Measurements from ENCODE around the gene ABCA1.
"Not testable (repeated sequence)": the region's sequence is repeated elsewhere in the genome, so short reads cannot be mapped to it uniquely, and the experiment has no call there.

The ABCA1 gene

GRCh38 chr9:104795857-104796256 is 132.1 kb downstream of the ABCA1 start:
- DNase-seq (ENCODE audit: low read depth in 2 of 2) = no peak

GRCh38 chr9:104795082-104795481 is 132.9 kb downstream of the ABCA1 start:
- DNase-seq (ENCODE audit: low read depth in 2 of 2) = no peak

GRCh38 chr9:104794070-104794469 is 133.9 kb downstream of the ABCA1 start:
- DNase-seq (ENCODE audit: low read depth in 2 of 2) = peak in 1 of 2 donors; percentile 10

GRCh38 chr9:104788251-104788650 is 139.7 kb downstream of the ABCA1 start:
- no peak for DNase-seq (ENCODE audit: low read depth in 2 of 2)

- DNase-seq (ENCODE audit: low read depth in 2 of 2) = no peak
Measured at GRCh38 chr9:104787306-104788015, 140.5 kb downstream of the ABCA1 start.

GRCh38 chr9:104786293-104786692 is 141.7 kb downstream of the ABCA1 start:
- DNase-seq (ENCODE audit: low read depth in 2 of 2) = no peak

GRCh38 chr9:104784098-104784497 is 143.9 kb downstream of the ABCA1 start:
- DNase-seq (ENCODE audit: low read depth in 2 of 2) = no peak

- DNase-seq (ENCODE audit: low read depth in 2 of 2) = no peak
Measured at GRCh38 chr9:104783588-104783987, 144.4 kb downstream of the ABCA1 start.

GRCh38 chr9:104780796-104781395 is 147.1 kb downstream of the ABCA1 start:
- DNase-seq (ENCODE audit: low read depth in 2 of 2) = no peak

GRCh38 chr9:104779946-104780535 is 147.9 kb downstream of the ABCA1 start:
- no peak for DNase-seq (ENCODE audit: low read depth in 2 of 2)

- no peak for DNase-seq (ENCODE audit: low read depth in 2 of 2)
Measured at GRCh38 chr9:104779334-104779733, 148.6 kb downstream of the ABCA1 start.

GRCh38 chr9:104778802-104779201 is 149.2 kb downstream of the ABCA1 start:
- no peak for DNase-seq (ENCODE audit: low read depth in 2 of 2)

GRCh38 chr9:104776797-104777196 is 151.2 kb downstream of the ABCA1 start:
- DNase-seq (ENCODE audit: low read depth in 2 of 2) = no peak

- no peak for DNase-seq (ENCODE audit: low read depth in 2 of 2)
Measured at GRCh38 chr9:104775976-104776375, 152.0 kb downstream of the ABCA1 start.

GRCh38 chr9:104775574-104775936 is 152.4 kb downstream of the ABCA1 start:
- DNase-seq (ENCODE audit: low read depth in 2 of 2) = no peak

- no peak for DNase-seq (ENCODE audit: low read depth in 2 of 2)
Measured at GRCh38 chr9:104774831-104775573, 153.0 kb downstream of the ABCA1 start.

GRCh38 chr9:104774132-104774531 is 153.8 kb downstream of the ABCA1 start:
- DNase-seq (ENCODE audit: low read depth in 2 of 2) = no peak

- DNase-seq (ENCODE audit: low read depth in 2 of 2) = no peak
Measured at GRCh38 chr9:104772714-104773510, 155.0 kb downstream of the ABCA1 start.

- no peak for DNase-seq (ENCODE audit: low read depth in 2 of 2)
Measured at GRCh38 chr9:104769655-104770054, 158.3 kb downstream of the ABCA1 start.

- DNase-seq (ENCODE audit: low read depth in 2 of 2) = not testable (repeated sequence)
Measured at GRCh38 chr9:104769029-104769428, 158.9 kb downstream of the ABCA1 start.

GRCh38 chr9:104767507-104767906 is 160.4 kb downstream of the ABCA1 start:
- DNase-seq (ENCODE audit: low read depth in 2 of 2) = no peak

- no peak for DNase-seq (ENCODE audit: low read depth in 2 of 2)
Measured at GRCh38 chr9:104766025-104766424, 161.9 kb downstream of the ABCA1 start.

Measured in stimulated activated CD4-positive, alpha-beta T cell treated with anti-CD3 and anti-CD28 coated beads, Interleukin-15, amount 100 ng/mL, for 48 hours (primary cell).